WTC11 (cell line): ENCODE measurements around the gene PAIP2. TPM values are rescaled to one million over a fixed set of nuclear protein-coding genes. Genes with fewer than 3 reads are reported as not detected.

Experiments
- ATAC-seq: fragments of 200-7000 bp; cut with Tn5 transposase; 2 replicates; pipeline ENCODE4 v1.10.0; 2021; ENCODE audit warnings: mild to moderate bottlenecking, moderate library complexity
- CTCF ChIA-PET: fragments of 300-600 bp; sonication (Branson Sonifier 250); formaldehyde crosslinking; loops from one replicate; lab custom pipeline; 2021; ENCODE audit warnings: antibody characterized with exemption; lab: Charles Lee
- POLR2A ChIA-PET: fragments of 350-600 bp; sonication (Branson Sonifier 250); formaldehyde crosslinking; loops from one replicate; lab custom pipeline; 2021; ENCODE audit warnings: antibody characterized with exemption; lab: Charles Lee
- DNase-seq: peaks from one replicate; pipeline ENCODE4 v3.0.0; 2021; ENCODE audit warnings: low spot score
- H3K27ac Mint-ChIP-seq: 2 replicates; pipeline ENCODE4 v1.8.0; 2021; ENCODE audit warnings: mixed read lengths
- H3K27me3 Mint-ChIP-seq: 2 replicates; pipeline ENCODE4 v1.8.0; 2021; ENCODE audit warnings: low read depth, mild to moderate bottlenecking, moderate library complexity, mixed read lengths
- H3K36me3 Mint-ChIP-seq: 2 replicates; pipeline ENCODE4 v1.8.0; 2021; ENCODE audit warnings: mixed read lengths
- H3K4me1 Mint-ChIP-seq: 2 replicates; pipeline ENCODE4 v1.8.0; 2022; ENCODE audit warnings: mixed read lengths
- H3K4me3 Mint-ChIP-seq: 2 replicates; pipeline ENCODE4 v1.8.0; 2021; ENCODE audit warnings: mild to moderate bottlenecking, moderate library complexity, mixed read lengths
- H3K9me3 Mint-ChIP-seq: 2 replicates; pipeline ENCODE4 v1.8.0; 2021; ENCODE audit warnings: mixed read lengths
- AFF4 ChIP-seq: sonication (generic); formaldehyde crosslinking; IDR thresholded peaks from 2 replicates; pipeline ENCODE4 v1.8.1; 2023; ENCODE audit warnings: mild to moderate bottlenecking, missing genetic modification reagents, borderline replicate concordance
- CBFB ChIP-seq: sonication (generic); formaldehyde crosslinking; IDR thresholded peaks from 2 replicates; pipeline ENCODE4 v1.8.1; 2022; ENCODE audit warnings: mild to moderate bottlenecking, low read depth, missing genetic modification reagents
- EMX1 ChIP-seq: fragments of 250-450 bp; sonication (Bioruptor Pico); IDR thresholded peaks from 2 replicates; pipeline ENCODE4 v1.8.0; 2021; ENCODE audit warnings: mild to moderate bottlenecking
- IRF2 ChIP-seq: sonication (generic); formaldehyde crosslinking; IDR thresholded peaks from 2 replicates; pipeline ENCODE4 v1.8.0; 2022; ENCODE audit warnings: low read depth, missing genetic modification reagents, borderline replicate concordance
- MYBL2 ChIP-seq: sonication (generic); formaldehyde crosslinking; IDR thresholded peaks from 2 replicates; pipeline ENCODE4 v1.8.1; 2023; ENCODE audit warnings: mild to moderate bottlenecking, moderate library complexity, missing genetic modification reagents
- NFE2L1 ChIP-seq: sonication (generic); formaldehyde crosslinking; IDR thresholded peaks from 2 replicates; pipeline ENCODE4 v1.8.1; 2023; ENCODE audit warnings: missing genetic modification reagents
- PRRX2 ChIP-seq: fragments of 250-450 bp; sonication (Bioruptor Pico); IDR thresholded peaks from 2 replicates; pipeline ENCODE4 v1.8.0; 2021; ENCODE audit warnings: mild to moderate bottlenecking
- ZBTB21 ChIP-seq: sonication (generic); formaldehyde crosslinking; IDR thresholded peaks from 2 replicates; pipeline ENCODE4 v1.8.1; 2023; ENCODE audit warnings: mild to moderate bottlenecking, missing genetic modification reagents, borderline replicate concordance
- ZNF232 ChIP-seq: sonication (generic); formaldehyde crosslinking; IDR thresholded peaks from 2 replicates; pipeline ENCODE4 v1.8.0; 2022; ENCODE audit warnings: mild to moderate bottlenecking, missing genetic modification reagents
- ZNF281 ChIP-seq: sonication (generic); formaldehyde crosslinking; IDR thresholded peaks from 2 replicates; pipeline ENCODE4 v1.8.0; 2023; ENCODE audit warnings: mild to moderate bottlenecking, missing genetic modification reagents
- ZNF425 ChIP-seq: fragments of 250-450 bp; sonication (Bioruptor Pico); conservative IDR thresholded peaks from 2 replicates; pipeline ENCODE4 v1.9.0; 2021; ENCODE audit warnings: mild to moderate bottlenecking
- ZNF532 ChIP-seq: fragments of 250-450 bp; sonication (Bioruptor Pico); IDR thresholded peaks from 2 replicates; pipeline ENCODE4 v1.9.0; 2021; ENCODE audit warnings: mild to moderate bottlenecking, borderline replicate concordance
- total RNA-seq: library from RNA; stranded (reverse); gene quantifications from 3 replicates; pipeline ENCODE4 v1.2.3, GENCODE V29; 2021
- TF ChIP-seq, protein P1 (sequence below): sonication (generic); formaldehyde crosslinking; conservative IDR thresholded peaks from 2 replicates; pipeline ENCODE4 v1.8.1; 2023; ENCODE audit warnings: mild to moderate bottlenecking, low read depth, missing genetic modification reagents, moderate library complexity
- TF ChIP-seq, protein P2 (sequence below): sonication (generic); formaldehyde crosslinking; IDR thresholded peaks from 2 replicates; pipeline ENCODE4 v1.8.1; 2022; ENCODE audit warnings: mild to moderate bottlenecking, moderate library complexity, missing genetic modification reagents

PAIP2 gene
- total RNA-seq, 1 experiment from 2014 or later: 126 TPM

- TF ChIP-seq ZNF532 (CRISPR knock-in tag) (no peak), ZBTB21 (no peak), ZNF425 (CRISPR knock-in tag) (no peak), MYBL2 (CRISPR knock-in tag) (no peak), IRF2 (CRISPR knock-in tag) (no peak), EMX1 (no peak), PRRX2 (CRISPR knock-in tag) (no peak), NFE2L1 (no peak), ZNF232 (CRISPR knock-in tag) (no peak), AFF4 (CRISPR knock-in tag) (no peak)
- TF ChIP-seq, protein P1, sequence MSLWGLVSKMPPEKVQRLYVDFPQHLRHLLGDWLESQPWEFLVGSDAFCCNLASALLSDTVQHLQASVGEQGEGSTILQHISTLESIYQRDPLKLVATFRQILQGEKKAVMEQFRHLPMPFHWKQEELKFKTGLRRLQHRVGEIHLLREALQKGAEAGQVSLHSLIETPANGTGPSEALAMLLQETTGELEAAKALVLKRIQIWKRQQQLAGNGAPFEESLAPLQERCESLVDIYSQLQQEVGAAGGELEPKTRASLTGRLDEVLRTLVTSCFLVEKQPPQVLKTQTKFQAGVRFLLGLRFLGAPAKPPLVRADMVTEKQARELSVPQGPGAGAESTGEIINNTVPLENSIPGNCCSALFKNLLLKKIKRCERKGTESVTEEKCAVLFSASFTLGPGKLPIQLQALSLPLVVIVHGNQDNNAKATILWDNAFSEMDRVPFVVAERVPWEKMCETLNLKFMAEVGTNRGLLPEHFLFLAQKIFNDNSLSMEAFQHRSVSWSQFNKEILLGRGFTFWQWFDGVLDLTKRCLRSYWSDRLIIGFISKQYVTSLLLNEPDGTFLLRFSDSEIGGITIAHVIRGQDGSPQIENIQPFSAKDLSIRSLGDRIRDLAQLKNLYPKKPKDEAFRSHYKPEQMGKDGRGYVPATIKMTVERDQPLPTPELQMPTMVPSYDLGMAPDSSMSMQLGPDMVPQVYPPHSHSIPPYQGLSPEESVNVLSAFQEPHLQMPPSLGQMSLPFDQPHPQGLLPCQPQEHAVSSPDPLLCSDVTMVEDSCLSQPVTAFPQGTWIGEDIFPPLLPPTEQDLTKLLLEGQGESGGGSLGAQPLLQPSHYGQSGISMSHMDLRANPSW: no peak
These were observed 46.0 kb downstream of the PAIP2 start (continued) for GRCh38 chr5:139387611-139388197.

- CTCF ChIA-PET: interaction anchor here (0.6 to 1.9 kb wide), 4 partner anchors 14 to 214 kb away, joined by 4 to 11 read pairs (median 6); partner anchors contain the start of gene PAIP2
- TF ChIP-seq CBFB (CRISPR knock-in tag) (no peak), ZNF281 (CRISPR knock-in tag) (peak; percentile 83; the same call in 1 of the 2 replicates)
- TF ChIP-seq, protein P2, sequence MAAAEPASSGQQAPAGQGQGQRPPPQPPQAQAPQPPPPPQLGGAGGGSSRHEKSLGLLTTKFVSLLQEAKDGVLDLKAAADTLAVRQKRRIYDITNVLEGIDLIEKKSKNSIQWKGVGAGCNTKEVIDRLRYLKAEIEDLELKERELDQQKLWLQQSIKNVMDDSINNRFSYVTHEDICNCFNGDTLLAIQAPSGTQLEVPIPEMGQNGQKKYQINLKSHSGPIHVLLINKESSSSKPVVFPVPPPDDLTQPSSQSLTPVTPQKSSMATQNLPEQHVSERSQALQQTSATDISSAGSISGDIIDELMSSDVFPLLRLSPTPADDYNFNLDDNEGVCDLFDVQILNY (CRISPR knock-in tag): no peak
These were observed 46.7 kb downstream of the PAIP2 start for GRCh38 chr5:139388198-139388821.

More at GRCh38 chr5:139388198-139388821, 46.7 kb downstream of the PAIP2 start:
- peak; percentile 3 for ATAC-seq
- peak overlapping the region; percentile 48; the same call in 1 of the 2 replicates for H3K27ac Mint-ChIP-seq
- POLR2A ChIA-PET: interaction anchor here (0.5 to 1.7 kb wide), 5 partner anchors 10 to 916 kb away, joined by 3 to 7 read pairs (median 3); partner anchors contain the start of gene MATR3
- H3K36me3 Mint-ChIP-seq: no peaks in the 10 kb centered on the region
- H3K27me3 Mint-ChIP-seq: peaks cover 21% of the 10 kb centered on the region
- peaks cover 24% of the 10 kb centered on the region for H3K4me1 Mint-ChIP-seq
- DNase-seq: no peak
- no peaks in the 10 kb centered on the region for H3K9me3 Mint-ChIP-seq
- peak overlapping the region; percentile 31 for H3K4me3 Mint-ChIP-seq
